ENCODE results near the gene RPL35.

RPL35 gene

GRCh38 chr9:124886461-124886860 lies 24.7 kb upstream of the RPL35 start:
- Histone ChIP-seq H3K4me1 (ENCODE audit: control insufficient read depth, low read depth, low read length) (peaks cover 12% of the 10 kb centered on the region), H3K27me3 (ENCODE audit: control insufficient read depth, insufficient read depth, low read length) (no peaks in the 10 kb centered on the region), H3K36me3 (ENCODE audit: control insufficient read depth, low read depth, low read length) (no peaks in the 10 kb centered on the region), H3K9ac (ENCODE audit: low read length) (no peak overlapping the region), H3K9me3 (ENCODE audit: control insufficient read depth, low read depth, low read length) (no peaks in the 10 kb centered on the region), H3K4me3 (ENCODE audit: low read length) (no peak overlapping the region), H3K27ac (ENCODE audit: low read length) (no peak overlapping the region)

GRCh38 chr9:124885551-124885950 lies 23.8 kb upstream of the RPL35 start:
- Histone ChIP-seq H3K27ac (ENCODE audit: low read length) (no peak overlapping the region), H3K4me1 (ENCODE audit: control insufficient read depth, low read depth, low read length) (peaks cover 20% of the 10 kb centered on the region)

DNA sequence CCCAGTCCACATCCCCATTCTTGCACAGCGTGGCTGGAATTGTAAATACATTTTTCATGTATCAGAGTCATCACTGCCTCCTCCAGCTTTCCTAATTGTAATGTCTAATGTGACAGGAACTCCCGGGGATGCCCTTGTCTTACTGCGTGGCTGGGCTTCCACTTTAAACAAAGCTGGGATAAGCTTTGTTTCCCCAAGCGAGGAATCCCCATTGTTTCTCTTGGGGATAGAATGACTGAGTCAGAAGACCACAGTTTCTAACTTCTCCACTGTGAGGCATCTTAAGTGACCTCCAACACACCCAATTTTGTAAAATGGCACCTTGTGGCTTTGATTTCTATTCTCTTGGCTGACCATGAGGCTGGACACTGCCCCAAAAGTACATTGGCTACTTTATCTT lies 22.6 kb upstream of the RPL35 start:
- Histone ChIP-seq H3K4me3 (ENCODE audit: low read length) (no peak overlapping the region), H3K9ac (ENCODE audit: low read length) (no peak overlapping the region), H3K4me1 (ENCODE audit: control insufficient read depth, low read depth, low read length) (peaks cover 29% of the 10 kb centered on the region), H3K27me3 (ENCODE audit: control insufficient read depth, insufficient read depth, low read length) (no peaks in the 10 kb centered on the region), H3K27ac (ENCODE audit: low read length) (no peak overlapping the region), H3K36me3 (ENCODE audit: control insufficient read depth, low read depth, low read length) (no peaks in the 10 kb centered on the region), H3K9me3 (ENCODE audit: control insufficient read depth, low read depth, low read length) (no peaks in the 10 kb centered on the region)

More at GRCh38 chr9:124885551-124885950, 23.8 kb upstream of the RPL35 start:
- Histone ChIP-seq H3K27me3 (ENCODE audit: control insufficient read depth, insufficient read depth, low read length) (no peaks in the 10 kb centered on the region), H3K9ac (ENCODE audit: low read length) (no peak overlapping the region), H3K4me3 (ENCODE audit: low read length) (no peak overlapping the region), H3K36me3 (ENCODE audit: control insufficient read depth, low read depth, low read length) (no peaks in the 10 kb centered on the region), H3K9me3 (ENCODE audit: control insufficient read depth, low read depth, low read length) (no peaks in the 10 kb centered on the region)

DNA sequence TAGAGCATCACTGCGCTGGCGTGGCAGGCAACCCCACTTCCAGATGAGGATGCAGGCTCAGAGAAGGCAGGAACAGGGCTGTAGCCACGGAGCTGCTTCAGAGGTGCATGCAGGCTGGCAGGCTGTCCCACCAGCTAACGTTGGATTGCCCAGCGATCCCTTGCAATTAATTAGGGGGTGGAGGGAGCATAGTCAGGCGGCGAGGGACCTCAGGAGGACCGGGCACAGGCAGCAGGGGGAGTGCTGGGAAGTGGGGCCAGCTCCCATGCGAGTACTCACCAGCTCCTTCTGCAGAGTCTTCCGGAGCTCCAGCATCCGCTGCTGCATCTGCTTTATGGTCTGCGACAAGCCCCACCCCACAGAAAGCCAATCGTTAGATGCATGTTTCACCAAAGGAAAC lies 20.5 kb upstream of the RPL35 start:
- peaks cover 29% of the 10 kb centered on the region for H3K4me1 ChIP-seq (ENCODE audit: control insufficient read depth, low read depth, low read length)
- no peak overlapping the region for H3K9ac ChIP-seq (ENCODE audit: low read length)
- no peak overlapping the region for H3K4me3 ChIP-seq (ENCODE audit: low read length)
- H3K27me3 ChIP-seq (ENCODE audit: control insufficient read depth, insufficient read depth, low read length) = no peaks in the 10 kb centered on the region
- no peak overlapping the region for H3K27ac ChIP-seq (ENCODE audit: low read length)
- H3K36me3 ChIP-seq (ENCODE audit: control insufficient read depth, low read depth, low read length) = peaks cover 10% of the 10 kb centered on the region
- H3K9me3 ChIP-seq (ENCODE audit: control insufficient read depth, low read depth, low read length) = no peaks in the 10 kb centered on the region

- Histone ChIP-seq H3K9me3 (ENCODE audit: control insufficient read depth, low read depth, low read length) (no peaks in the 10 kb centered on the region), H3K4me3 (ENCODE audit: low read length) (no peak overlapping the region), H3K9ac (ENCODE audit: low read length) (no peak overlapping the region), H3K36me3 (ENCODE audit: control insufficient read depth, low read depth, low read length) (peaks cover 19% of the 10 kb centered on the region), H3K4me1 (ENCODE audit: control insufficient read depth, low read depth, low read length) (peaks cover 29% of the 10 kb centered on the region), H3K27ac (ENCODE audit: low read length) (no peak overlapping the region), H3K27me3 (ENCODE audit: control insufficient read depth, insufficient read depth, low read length) (no peaks in the 10 kb centered on the region)
These were observed 19.5 kb upstream of the RPL35 start for GRCh38 chr9:124881138-124881743.

DNA sequence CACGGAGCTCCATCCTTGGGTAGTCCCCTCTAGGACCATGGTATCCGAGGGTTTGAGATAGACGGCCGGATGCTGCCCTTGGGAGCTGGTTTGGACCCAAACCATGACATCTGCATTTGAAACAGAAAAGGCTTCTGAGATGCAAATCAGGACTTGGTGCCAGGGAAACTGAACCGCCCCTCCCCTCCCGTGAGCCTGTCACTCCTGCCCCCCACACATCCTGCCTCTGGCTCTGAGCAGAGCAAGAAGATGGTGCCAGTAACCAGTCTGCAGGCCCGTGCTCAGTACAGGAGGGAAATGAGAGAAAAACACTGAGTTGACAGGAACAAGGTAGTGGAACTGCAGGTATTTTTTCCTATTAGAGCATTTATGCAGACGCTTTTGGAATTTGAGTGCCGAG lies 18.7 kb upstream of the RPL35 start:
- Histone ChIP-seq H3K9me3 (ENCODE audit: control insufficient read depth, low read depth, low read length) (no peaks in the 10 kb centered on the region), H3K4me1 (ENCODE audit: control insufficient read depth, low read depth, low read length) (peaks cover 29% of the 10 kb centered on the region), H3K27me3 (ENCODE audit: control insufficient read depth, insufficient read depth, low read length) (no peaks in the 10 kb centered on the region), H3K36me3 (ENCODE audit: control insufficient read depth, low read depth, low read length) (peaks cover 24% of the 10 kb centered on the region), H3K4me3 (ENCODE audit: low read length) (peak overlapping the region; percentile 38), H3K9ac (ENCODE audit: low read length) (no peak overlapping the region), H3K27ac (ENCODE audit: low read length) (no peak overlapping the region)

GRCh38 chr9:124879226-124879625 lies 17.5 kb upstream of the RPL35 start:
- Histone ChIP-seq H3K27ac (ENCODE audit: low read length) (no peak overlapping the region), H3K36me3 (ENCODE audit: control insufficient read depth, low read depth, low read length) (peaks cover 33% of the 10 kb centered on the region), H3K9ac (ENCODE audit: low read length) (no peak overlapping the region), H3K4me1 (ENCODE audit: control insufficient read depth, low read depth, low read length) (peaks cover 25% of the 10 kb centered on the region), H3K27me3 (ENCODE audit: control insufficient read depth, insufficient read depth, low read length) (no peaks in the 10 kb centered on the region), H3K4me3 (ENCODE audit: low read length) (no peak overlapping the region), H3K9me3 (ENCODE audit: control insufficient read depth, low read depth, low read length) (no peaks in the 10 kb centered on the region)

DNA sequence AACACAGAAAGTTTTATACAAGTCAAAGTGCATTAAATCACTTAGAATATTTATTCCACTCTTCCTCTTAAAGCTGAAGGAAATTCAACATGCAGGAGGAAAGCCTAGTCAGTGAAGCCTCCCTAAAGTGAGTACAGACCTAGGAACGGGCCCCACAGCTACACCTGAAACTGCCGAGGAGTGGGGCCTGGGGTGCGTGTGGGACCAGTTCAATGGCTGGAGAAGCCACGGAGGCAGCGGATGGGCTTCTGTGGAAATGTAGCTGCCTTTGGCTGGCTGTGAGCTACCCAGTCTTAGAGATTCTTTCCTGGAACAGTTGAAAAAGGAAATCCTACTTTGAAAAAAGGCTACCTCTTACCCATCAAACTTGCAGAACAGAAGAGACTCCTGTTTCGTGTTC lies 16.8 kb upstream of the RPL35 start:
- Histone ChIP-seq H3K27me3 (ENCODE audit: control insufficient read depth, insufficient read depth, low read length) (no peaks in the 10 kb centered on the region), H3K9me3 (ENCODE audit: control insufficient read depth, low read depth, low read length) (no peaks in the 10 kb centered on the region), H3K9ac (ENCODE audit: low read length) (no peak overlapping the region), H3K4me1 (ENCODE audit: control insufficient read depth, low read depth, low read length) (peaks cover 24% of the 10 kb centered on the region), H3K4me3 (ENCODE audit: low read length) (no peak overlapping the region), H3K36me3 (ENCODE audit: control insufficient read depth, low read depth, low read length) (peaks cover 41% of the 10 kb centered on the region), H3K27ac (ENCODE audit: low read length) (no peak overlapping the region)

GRCh38 chr9:124878021-124878420 lies 16.3 kb upstream of the RPL35 start:
- Histone ChIP-seq H3K9ac (ENCODE audit: low read length) (no peak overlapping the region), H3K9me3 (ENCODE audit: control insufficient read depth, low read depth, low read length) (no peaks in the 10 kb centered on the region), H3K36me3 (ENCODE audit: control insufficient read depth, low read depth, low read length) (peaks cover 45% of the 10 kb centered on the region), H3K4me3 (ENCODE audit: low read length) (no peak overlapping the region), H3K27me3 (ENCODE audit: control insufficient read depth, insufficient read depth, low read length) (no peaks in the 10 kb centered on the region), H3K27ac (ENCODE audit: low read length) (no peak overlapping the region), H3K4me1 (ENCODE audit: control insufficient read depth, low read depth, low read length) (peaks cover 24% of the 10 kb centered on the region)

DNA sequence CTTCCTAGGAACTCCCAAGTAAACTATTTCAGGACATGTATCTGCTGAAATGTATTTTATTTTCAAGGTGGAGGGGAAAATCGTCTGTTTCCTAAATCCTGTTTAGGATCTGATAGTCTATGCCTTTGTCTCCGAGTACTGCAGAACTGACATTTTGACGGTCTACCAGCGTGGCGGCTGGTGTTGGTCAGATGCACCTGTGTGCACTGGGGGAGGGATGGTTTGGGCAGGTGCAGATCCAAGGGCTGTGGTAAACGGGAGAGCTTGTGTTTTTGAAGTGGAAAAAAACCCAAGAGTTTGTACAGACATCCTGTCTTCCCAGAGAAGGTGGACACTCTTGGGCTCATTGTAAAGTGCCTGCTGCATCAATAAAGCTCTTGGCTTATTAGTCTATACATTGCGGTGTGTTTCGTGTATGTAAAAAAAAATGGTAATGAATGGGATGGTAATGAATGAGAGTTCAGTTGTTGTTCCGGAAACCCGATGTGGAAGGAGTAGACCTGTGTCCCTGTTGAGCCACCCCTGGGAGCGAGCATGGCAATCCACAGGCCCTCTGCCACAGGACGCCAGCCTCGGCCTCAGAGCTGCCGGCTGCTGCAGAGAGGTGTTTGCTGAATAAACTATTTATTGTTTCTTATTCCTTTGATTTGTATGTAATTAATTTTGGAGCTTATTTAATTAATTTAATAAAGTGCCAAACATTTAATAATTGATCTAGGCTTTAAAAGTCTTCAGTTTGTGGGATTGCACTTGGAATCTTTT lies 15.4 kb upstream of the RPL35 start:
- H3K4me3 ChIP-seq (ENCODE audit: low read length) = no peak overlapping the region
- no peaks in the 10 kb centered on the region for H3K9me3 ChIP-seq (ENCODE audit: control insufficient read depth, low read depth, low read length)
- H3K27ac ChIP-seq (ENCODE audit: low read length) = no peak overlapping the region
- H3K9ac ChIP-seq (ENCODE audit: low read length) = no peak overlapping the region
- H3K4me1 ChIP-seq (ENCODE audit: control insufficient read depth, low read depth, low read length) = peaks cover 23% of the 10 kb centered on the region
- H3K36me3 ChIP-seq (ENCODE audit: control insufficient read depth, low read depth, low read length) = peaks cover 45% of the 10 kb centered on the region
- no peaks in the 10 kb centered on the region for H3K27me3 ChIP-seq (ENCODE audit: control insufficient read depth, insufficient read depth, low read length)

GRCh38 chr9:124875501-124875900 lies 13.7 kb upstream of the RPL35 start:
- Histone ChIP-seq H3K4me1 (ENCODE audit: control insufficient read depth, low read depth, low read length) (peaks cover 12% of the 10 kb centered on the region), H3K9me3 (ENCODE audit: control insufficient read depth, low read depth, low read length) (no peaks in the 10 kb centered on the region), H3K36me3 (ENCODE audit: control insufficient read depth, low read depth, low read length) (peaks cover 54% of the 10 kb centered on the region), H3K4me3 (ENCODE audit: low read length) (no peak overlapping the region), H3K9ac (ENCODE audit: low read length) (no peak overlapping the region), H3K27ac (ENCODE audit: low read length) (no peak overlapping the region), H3K27me3 (ENCODE audit: control insufficient read depth, insufficient read depth, low read length) (no peaks in the 10 kb centered on the region)

DNA sequence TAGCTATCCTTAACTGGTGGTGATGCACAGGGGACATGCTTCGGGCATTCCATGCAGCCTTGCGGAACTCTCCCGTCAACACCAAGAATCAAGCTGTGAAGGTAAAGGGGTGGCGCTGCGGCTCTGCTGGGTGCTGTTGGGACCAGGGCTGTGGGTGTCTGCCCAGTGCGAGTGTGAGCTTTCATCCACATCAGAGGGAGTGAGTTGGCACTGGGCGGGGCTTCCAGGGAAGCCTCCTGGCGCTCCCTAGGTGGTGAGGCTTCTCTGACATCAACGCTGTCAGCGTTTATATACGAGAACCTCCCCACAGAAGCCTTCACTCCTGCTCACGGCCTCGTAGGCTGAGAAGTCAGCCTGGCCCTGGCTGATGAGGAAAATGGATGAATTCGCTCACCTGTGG lies 11.9 kb upstream of the RPL35 start:
- no peak overlapping the region for H3K27ac ChIP-seq (ENCODE audit: low read length)
- H3K4me1 ChIP-seq (ENCODE audit: control insufficient read depth, low read depth, low read length) = peaks cover 10% of the 10 kb centered on the region
- H3K27me3 ChIP-seq (ENCODE audit: control insufficient read depth, insufficient read depth, low read length) = no peaks in the 10 kb centered on the region
- H3K9ac ChIP-seq (ENCODE audit: low read length) = no peak overlapping the region
- H3K9me3 ChIP-seq (ENCODE audit: control insufficient read depth, low read depth, low read length) = no peaks in the 10 kb centered on the region
- H3K36me3 ChIP-seq (ENCODE audit: control insufficient read depth, low read depth, low read length) = peaks cover 54% of the 10 kb centered on the region
- no peak overlapping the region for H3K4me3 ChIP-seq (ENCODE audit: low read length)

Measured in iPS-18a (cell line).